Measurements from ENCODE around the gene IRX2. TPM values are rescaled to one million over a fixed set of nuclear protein-coding genes. Genes with fewer than 3 reads are reported as not detected.

The IRX2 gene
- total and polyA plus RNA-seq, 8 donors = 7.0 to 143 (median 8.6) TPM; not detected in 1

- Histone ChIP-seq H3K4me1 (peaks cover 0 to 12% (median 6%) of the 10 kb centered on the region in 4 donors), H3K27ac (no peak overlapping the region), H3K27me3 (peaks cover 0 to 7% (median 0%) of the 10 kb centered on the region in 3 donors), H3K4me3 (no peak overlapping the region), H3K36me3 (no peaks in the 10 kb centered on the region), H3K9me3 (no peaks in the 10 kb centered on the region)
- intact Hi-C loops (cut with DNase I; ENCODE audit: low total_unique reads) = no loop called here
- DNase-seq = no peak
- WGBS, 5 donors = 84 to 93% (median 90%) methylated on average over 6 to 8 of the region's 8 CpGs
- TF ChIP-seq CTCF (IDR thresholded peaks at IDR 0.05) (no peak), POLR2AphosphoS5 (IDR thresholded peaks at IDR 0.05) (no peak), EP300 (IDR thresholded peaks at IDR 0.05) (no peak), POLR2A (IDR thresholded peaks at IDR 0.05) (no peak)
These were observed 52.2 kb downstream of the IRX2 start for GRCh38 chr5:2699231-2699630.

GRCh38 chr5:2698581-2698980 is 52.9 kb downstream of the IRX2 start:
- intact Hi-C loops (cut with DNase I; ENCODE audit: low total_unique reads) = no loop called here
- Histone ChIP-seq H3K4me1 (peaks cover 0 to 12% (median 6%) of the 10 kb centered on the region in 4 donors), H3K9me3 (no peaks in the 10 kb centered on the region), H3K36me3 (no peaks in the 10 kb centered on the region), H3K27ac (no peak overlapping the region), H3K4me3 (no peak overlapping the region), H3K27me3 (peaks cover 0 to 7% (median 0%) of the 10 kb centered on the region in 3 donors)
- TF ChIP-seq POLR2AphosphoS5 (IDR thresholded peaks at IDR 0.05) (no peak), POLR2A (IDR thresholded peaks at IDR 0.05) (no peak), EP300 (IDR thresholded peaks at IDR 0.05) (no peak), CTCF (IDR thresholded peaks at IDR 0.05) (no peak)
- 67 to 85% (median 83%) methylated on average over 13 of the region's 13 CpGs for WGBS, 5 donors
- no peak for DNase-seq

- no peaks in the 10 kb centered on the region for H3K36me3 ChIP-seq
- intact Hi-C loops (cut with DNase I; ENCODE audit: low total_unique reads) = no loop called here
- WGBS, 5 donors = 86 to 92% (median 89%) methylated on average over 23 of the region's 23 CpGs
- no peak overlapping the region for H3K4me3 ChIP-seq
- peaks cover 0 to 7% (median 0%) of the 10 kb centered on the region in 3 donors for H3K27me3 ChIP-seq
- H3K27ac ChIP-seq = no peak overlapping the region
- DNase-seq = no peak
- TF ChIP-seq POLR2A (IDR thresholded peaks at IDR 0.05) = no peak
- TF ChIP-seq CTCF (IDR thresholded peaks at IDR 0.05) = no peak
- TF ChIP-seq EP300 (IDR thresholded peaks at IDR 0.05) = no peak
- TF ChIP-seq POLR2AphosphoS5 (IDR thresholded peaks at IDR 0.05) = no peak
- peaks cover 0 to 12% (median 6%) of the 10 kb centered on the region in 4 donors for H3K4me1 ChIP-seq
- H3K9me3 ChIP-seq = no peaks in the 10 kb centered on the region
These were observed 53.9 kb downstream of the IRX2 start for GRCh38 chr5:2697446-2698200.

GRCh38 chr5:2697041-2697440 is 54.4 kb downstream of the IRX2 start:
- no peak for TF ChIP-seq EP300 (IDR thresholded peaks at IDR 0.05)
- no peak for TF ChIP-seq POLR2AphosphoS5 (IDR thresholded peaks at IDR 0.05)
- TF ChIP-seq CTCF (IDR thresholded peaks at IDR 0.05) = no peak
- no peak for TF ChIP-seq POLR2A (IDR thresholded peaks at IDR 0.05)
- 90 to 95% (median 93%) methylated on average over 9 of the region's 9 CpGs for WGBS, 5 donors
- no peak for DNase-seq
- H3K9me3 ChIP-seq = no peaks in the 10 kb centered on the region
- H3K27me3 ChIP-seq = peaks cover 0 to 7% (median 0%) of the 10 kb centered on the region in 3 donors
- intact Hi-C loops (cut with DNase I; ENCODE audit: low total_unique reads) = no loop called here
- H3K4me3 ChIP-seq = no peak overlapping the region
- H3K27ac ChIP-seq = no peak overlapping the region
- peaks cover 0 to 12% (median 6%) of the 10 kb centered on the region in 4 donors for H3K4me1 ChIP-seq
- no peaks in the 10 kb centered on the region for H3K36me3 ChIP-seq

Measured in stomach (tissue), 9 donors.